Bronchus fibroblast of lung (primary cell): ENCODE results near the gene DUSP15. TPM values are rescaled to one million over a fixed set of nuclear protein-coding genes. Genes with fewer than 3 reads are reported as not detected.

Experiments used
- total RNA-seq: library from RNA; depleted of rRNA; stranded (reverse); fragments of >200 nt; gene quantifications from 2 replicates; pipeline ENCODE4 v1.2.3, GENCODE V29; 2015

The DUSP15 gene, protein sequence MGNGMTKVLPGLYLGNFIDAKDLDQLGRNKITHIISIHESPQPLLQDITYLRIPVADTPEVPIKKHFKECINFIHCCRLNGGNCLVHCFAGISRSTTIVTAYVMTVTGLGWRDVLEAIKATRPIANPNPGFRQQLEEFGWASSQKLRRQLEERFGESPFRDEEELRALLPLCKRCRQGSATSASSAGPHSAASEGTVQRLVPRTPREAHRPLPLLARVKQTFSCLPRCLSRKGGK
- 0.30 TPM in 1 of 2 replicates, not detected in the other for total RNA-seq

GRCh38 chr20:31869942-31870725, at the start of gene DUSP15, which contains the start of gene TTLL9:
Gene DUSP15 (minus strand): TSS chr20:31870527. CDS start chr20:31870337, 190 bp downstream.
Gene TTLL9 (plus strand): TSS chr20:31870634. CDS start chr20:31871127, 493 bp downstream.

GRCh38 chr20:31845300-31845863, 24.9 kb downstream of the DUSP15 start, which contains the start of gene FOXS1:
Gene FOXS1 (minus strand): TSS chr20:31845604. CDS start chr20:31845542, 62 bp downstream.

DNA sequence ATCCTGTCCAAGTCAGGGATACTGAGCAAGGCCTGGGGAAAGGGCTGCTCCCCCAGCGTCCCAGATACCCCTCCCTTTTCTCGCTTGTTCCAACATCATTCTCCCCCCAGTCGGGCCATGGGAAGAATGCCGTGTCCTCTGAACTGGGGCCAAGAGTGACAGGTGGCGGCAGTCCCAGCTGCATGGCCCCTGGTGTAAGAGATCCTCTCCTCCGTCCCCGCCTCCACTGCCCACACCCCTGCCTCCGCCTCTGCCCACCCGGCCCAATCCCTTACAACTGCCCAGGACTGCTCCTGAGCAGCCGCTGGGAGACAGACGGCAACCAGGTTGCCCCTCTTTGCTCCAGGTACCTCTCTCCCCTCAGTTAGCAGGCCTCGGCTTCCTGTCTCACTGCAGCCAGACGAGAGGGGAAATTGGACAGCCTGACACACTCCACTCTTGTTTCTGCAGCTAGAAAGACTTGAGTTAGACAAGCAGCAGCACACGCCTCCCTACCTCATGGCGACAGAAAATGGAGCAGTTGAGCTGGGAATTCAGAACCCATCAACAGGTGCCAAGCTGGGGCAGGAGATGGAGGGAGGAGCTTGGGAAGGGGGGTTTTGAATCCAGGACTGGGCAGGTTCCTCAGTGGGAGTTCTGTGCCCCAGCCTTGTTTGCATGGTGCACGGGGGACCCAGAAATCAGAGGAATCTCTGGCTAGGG, 51.1 kb downstream of the DUSP15 start, which contains the start of gene MYLK2:
Gene MYLK2 (plus strand): TSS at position 274 of the 702 bp plus-strand sequence. CDS start 225 bp downstream, at position 499.

Other genes starting within 250 kb of the DUSP15 start
- not detected in 2 replicates for gene COX4I2, start 232.6 kb downstream of the DUSP15 start, total RNA-seq
- gene BCL2L1, start 147.7 kb downstream of the DUSP15 start, total RNA-seq = 122 and 130 TPM in 2 replicates
- gene TPX2, start 131.2 kb downstream of the DUSP15 start, total RNA-seq = 122 and 127 TPM in 2 replicates
- 0.17 and 0.30 TPM in 2 replicates for gene MYLK2, start 51.2 kb downstream of the DUSP15 start, total RNA-seq
- not detected in 2 replicates for gene FOXS1, start 24.9 kb downstream of the DUSP15 start, total RNA-seq
- gene TTLL9, start 107 bp upstream of the DUSP15 start, total RNA-seq = not detected in 2 replicates
- 7.2 and 7.9 TPM in 2 replicates for gene PDRG1, start 81.5 kb upstream of the DUSP15 start, total RNA-seq
- gene XKR7, start 97.6 kb upstream of the DUSP15 start, total RNA-seq = under 0.01 TPM in 1 of 2 replicates, not detected in the other
- not detected in 2 replicates for gene CCM2L, start 139.9 kb upstream of the DUSP15 start, total RNA-seq
- gene HCK, start 181.7 kb upstream of the DUSP15 start, total RNA-seq = not detected in 2 replicates
- gene TM9SF4, start 239.2 kb upstream of the DUSP15 start, total RNA-seq = 24.9 and 28.1 TPM in 2 replicates